Stimulated activated CD8-positive, alpha-beta memory T cell treated with anti-CD3 and anti-CD28 coated beads, Interleukin-2, amount 100 ng/mL, for 48 hours (primary cell): Measurements from ENCODE around the gene LMTK2.

ENCODE experiments used
- DNase-seq, 2 donors: peaks; one replicate each; pipeline ENCODE4 v3.0.0-alpha.2; 2020; ENCODE audit warnings: low read depth in 2 of 2

Gene LMTK2

DNA sequence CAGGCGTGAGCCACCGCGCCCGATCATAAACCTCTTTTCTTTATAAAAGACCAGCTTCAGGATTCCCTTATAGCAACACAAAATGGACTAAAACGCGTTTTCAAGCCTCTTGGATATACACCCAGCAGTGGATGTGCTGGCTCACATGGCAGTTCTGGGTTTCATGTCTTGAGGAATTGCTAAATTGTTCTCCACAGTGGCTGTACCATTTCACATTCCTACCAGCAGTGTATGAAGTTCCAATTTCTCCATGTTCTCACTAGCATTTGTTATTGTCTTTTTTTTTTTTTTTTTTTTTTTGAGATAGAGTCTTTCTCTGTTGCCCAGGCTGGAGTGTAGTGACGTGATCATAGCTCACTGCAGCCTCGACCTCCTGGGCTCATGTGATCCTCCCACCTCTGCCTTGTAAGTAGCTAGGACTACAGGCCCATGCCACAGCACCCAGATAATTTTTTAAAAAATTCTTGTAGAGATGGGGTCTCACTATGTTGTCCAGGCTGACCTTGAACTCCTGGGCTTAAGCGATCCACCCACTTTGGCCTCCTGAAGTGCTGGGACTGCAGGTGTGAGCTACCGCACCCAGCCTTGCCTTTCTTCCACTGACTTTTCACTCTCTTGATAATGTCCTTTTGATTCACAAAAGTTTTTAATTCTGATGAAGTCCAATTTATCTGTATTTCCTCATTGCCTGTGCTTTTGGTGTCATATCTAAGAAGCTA lies 127.9 kb downstream of the LMTK2 start:
- no peak for DNase-seq

DNA sequence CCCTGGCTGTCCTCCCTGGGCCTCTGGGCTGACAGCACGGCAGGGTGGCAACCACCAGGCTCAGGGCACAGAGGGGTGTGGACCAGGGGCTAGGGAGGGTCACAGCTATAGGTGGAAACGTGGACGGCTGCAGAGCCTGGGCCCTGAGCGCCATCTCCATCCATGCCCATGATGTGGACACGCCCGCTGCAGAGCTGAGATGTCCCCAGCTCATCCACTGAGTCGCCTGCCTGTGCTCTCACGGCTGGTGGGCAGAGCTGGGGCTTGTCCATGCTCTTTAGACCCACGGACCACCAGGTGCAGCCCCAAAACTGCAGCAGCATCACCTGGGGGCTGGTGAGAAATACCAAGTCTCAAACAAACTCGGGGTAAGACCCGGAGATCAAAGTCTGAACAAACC lies 129.2 kb downstream of the LMTK2 start:
- DNase-seq = no peak

DNA sequence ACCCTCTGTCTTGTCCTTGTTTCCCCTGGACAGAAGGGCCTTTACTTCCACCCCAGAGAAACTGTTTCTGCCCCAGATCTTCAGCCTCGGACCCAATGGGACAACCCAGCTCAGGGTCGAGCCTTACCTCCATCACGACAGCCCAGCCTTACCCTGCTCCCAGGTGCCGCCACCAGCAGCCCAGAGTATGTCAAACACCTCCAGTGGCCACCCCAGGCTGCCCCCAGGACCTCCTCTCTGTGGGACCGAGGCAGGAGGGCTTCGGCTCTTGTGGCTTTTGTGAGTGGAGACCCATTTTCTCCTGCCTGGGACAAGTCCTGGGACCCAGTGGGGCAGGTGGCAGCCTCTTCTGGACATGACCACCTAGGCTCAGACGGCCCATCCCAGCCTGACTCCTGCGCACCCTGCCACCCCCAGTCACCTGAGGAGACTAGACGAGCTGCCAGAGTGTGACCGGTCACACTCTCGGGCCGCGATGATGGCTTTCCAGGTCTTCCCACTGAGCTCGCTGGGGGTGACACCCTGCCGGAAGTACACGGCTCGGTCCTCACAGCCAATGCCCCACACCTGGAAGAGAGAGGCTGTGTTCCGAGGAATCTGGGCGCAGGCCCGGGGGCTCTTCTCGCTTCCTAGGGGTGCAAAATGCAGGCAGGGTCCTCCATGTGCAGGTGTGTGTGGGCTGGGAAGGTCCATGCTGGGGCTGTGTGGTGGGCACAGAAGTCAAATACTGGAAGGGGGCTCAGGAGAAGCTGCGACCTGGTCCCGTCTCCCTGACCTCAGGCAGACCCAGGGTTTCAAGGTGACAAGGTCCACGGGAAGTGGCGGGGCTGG lies 129.9 kb downstream of the LMTK2 start:
- no peak for DNase-seq

DNA sequence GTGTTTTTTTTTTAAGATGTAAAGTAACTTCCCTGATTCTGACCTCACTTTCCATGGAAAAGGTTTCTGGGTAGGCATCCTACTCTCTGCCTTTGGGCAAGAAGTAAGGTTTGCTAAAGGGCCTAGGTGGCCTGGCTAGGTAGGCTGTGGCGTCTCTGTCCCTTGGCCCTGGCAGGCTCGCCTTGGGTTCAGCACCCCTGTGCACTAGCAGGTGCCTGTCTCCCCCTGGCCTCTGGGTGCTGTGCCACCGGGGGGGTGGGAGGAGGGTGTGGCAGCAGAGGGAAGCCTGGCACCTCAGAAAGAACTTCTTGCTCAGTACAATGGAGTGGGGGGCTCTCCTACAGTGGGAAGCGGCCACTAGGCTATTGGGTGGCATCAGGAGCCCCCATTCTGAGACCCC lies 131.4 kb downstream of the LMTK2 start:
- no peak for DNase-seq

DNA sequence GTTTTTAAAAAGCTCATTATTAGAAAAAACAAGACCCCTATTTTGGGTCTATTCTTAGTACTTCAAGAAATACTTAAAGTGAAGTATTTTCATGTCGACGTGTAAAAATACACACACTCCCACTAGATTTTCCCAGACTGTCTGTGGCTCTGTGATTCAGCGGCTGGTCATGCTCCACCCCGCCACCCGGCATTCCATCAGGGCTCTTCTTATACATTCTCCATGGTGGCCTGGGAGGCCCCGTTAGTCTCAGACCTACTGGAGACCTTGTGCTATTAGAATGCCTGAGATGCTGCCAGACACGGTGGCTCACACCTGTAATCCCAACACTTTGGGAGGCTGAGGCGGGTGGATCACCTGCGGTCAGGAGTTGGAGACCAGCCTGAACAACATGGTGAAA lies 132.3 kb downstream of the LMTK2 start:
- no peak for DNase-seq

DNA sequence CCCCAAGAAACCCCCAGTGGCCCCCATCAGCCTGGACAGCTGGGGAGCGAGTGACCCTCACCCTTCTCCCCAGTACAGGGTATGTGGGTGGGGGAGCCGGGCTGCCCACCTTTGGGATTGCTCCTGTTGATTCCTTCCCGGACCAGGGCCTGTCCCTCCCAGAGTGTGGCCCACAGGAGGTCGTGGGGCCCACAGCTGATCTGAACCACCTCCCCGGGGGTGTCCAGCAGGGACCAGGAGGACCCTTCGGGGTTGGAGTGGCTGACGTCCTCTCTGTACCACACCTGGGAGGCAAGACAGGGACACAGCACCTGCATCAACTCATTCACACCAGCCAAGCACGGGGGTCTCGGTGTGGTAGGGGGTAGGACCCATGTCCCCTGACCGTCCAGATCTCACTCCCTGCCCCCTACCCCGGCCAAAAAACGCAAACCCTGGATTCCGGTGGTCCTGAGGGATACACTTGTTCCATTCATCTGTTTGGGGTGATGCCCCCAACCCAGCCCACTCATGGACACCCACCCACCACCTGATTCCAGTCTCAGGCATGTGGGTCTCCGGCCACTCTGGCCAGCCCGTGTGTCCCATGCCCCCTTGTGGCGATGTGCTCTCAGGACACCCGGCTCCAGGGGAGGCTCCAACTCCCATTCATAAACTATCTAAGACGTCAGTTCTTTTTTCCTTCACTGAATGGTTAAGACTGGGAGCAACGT lies 134.5 kb downstream of the LMTK2 start:
- no peak for DNase-seq

DNA sequence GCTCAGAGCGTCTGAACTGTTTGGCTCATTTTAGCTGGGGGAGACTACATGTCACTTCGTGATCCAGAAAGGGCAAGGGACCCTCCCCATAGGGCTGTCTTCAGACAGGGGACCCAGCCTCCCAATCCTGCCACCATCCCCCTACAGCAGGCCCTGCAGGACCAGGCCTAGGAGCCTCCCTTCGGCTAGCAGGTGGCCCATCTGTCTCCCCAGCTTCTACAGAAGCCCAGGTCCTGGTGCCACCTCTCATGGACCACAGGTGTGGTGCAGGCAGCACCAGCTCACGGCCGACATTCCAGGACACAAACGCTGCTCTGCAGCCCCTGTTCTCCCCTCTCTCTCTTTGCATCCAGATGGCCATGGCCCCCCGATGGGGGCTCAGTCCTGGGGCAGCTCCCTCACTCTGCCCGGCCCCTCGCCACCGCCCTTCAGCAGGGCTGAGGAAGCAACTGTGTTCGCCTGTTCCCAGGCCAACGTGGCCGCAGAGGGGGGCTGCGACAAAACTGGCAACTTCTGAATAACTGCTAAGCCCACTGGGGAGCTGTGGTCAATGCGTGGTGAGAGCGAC lies 135.1 kb downstream of the LMTK2 start:
- no peak for DNase-seq

DNA sequence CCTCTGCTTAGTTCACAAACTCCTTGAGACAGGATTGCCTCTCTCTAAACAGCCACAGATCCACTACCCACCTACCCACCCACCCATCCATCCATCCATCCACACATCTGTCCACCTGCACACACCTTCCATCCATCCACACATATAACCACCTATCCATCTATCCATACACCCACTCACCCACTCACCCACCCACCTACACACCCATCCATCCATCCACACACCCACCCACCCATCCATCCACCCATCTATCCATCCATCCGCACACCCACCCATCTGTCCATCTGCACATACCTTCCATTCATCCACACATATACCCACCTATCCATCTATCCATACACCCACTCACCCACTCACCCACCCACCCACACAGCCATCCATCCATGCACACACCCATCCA lies 135.7 kb downstream of the LMTK2 start:
- no peak for DNase-seq

DNA sequence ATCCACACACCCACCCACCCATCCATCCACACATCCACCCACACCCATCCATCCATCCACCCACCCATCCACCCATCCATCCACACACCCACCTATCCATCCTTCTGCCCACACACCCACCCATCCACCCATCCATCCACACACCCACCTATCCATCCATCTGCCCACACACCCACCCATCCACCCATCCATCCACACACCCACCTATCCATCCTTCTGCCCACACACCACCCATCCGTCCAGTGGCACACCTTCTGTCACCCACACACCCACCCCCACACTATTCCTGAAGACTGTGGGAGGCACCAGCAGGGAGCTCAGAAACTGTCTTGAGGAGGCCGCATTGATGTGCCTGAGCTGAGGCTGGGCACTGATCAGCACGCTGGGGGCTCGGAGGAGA lies 136.3 kb downstream of the LMTK2 start:
- no peak for DNase-seq

DNA sequence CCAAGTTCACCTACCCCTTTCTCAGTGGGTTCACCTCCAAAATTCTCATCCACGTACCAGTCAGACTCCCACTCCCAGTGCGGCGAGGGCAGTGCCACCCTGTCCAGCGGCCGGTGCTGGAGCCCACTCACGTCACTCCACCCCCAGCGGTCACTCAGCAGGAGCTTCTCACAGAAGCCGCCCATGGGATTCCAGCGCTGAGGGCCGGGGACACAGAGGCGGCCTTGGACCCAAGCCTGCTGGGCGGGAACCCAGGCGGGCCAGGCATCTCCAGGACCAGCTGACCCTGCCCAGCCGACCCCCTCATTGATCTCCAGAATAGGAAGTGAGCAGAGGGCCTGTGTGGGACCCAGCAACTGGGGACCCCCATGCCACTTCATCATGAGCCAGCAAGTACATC lies 138.2 kb downstream of the LMTK2 start:
- no peak for DNase-seq

DNA sequence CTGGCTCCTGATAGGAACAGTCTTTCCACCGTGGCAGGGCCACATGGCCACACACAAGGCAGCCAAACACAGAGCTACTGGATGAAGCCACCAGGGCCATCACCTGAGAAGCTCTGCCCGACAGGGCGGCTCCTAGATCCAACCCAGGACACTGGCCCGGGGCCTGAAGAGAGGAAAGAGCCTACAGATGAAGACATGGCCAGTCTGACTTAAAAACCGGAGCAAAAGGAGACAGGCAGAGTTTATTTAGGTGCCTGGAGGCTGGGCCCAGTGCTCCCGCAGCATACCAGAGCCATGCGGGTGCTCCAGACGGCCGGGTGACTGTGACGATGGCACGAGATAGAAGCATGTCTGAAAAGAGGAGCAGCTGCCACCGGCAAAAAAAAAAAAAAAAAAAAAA lies 141.5 kb downstream of the LMTK2 start:
- no peak for DNase-seq

DNA sequence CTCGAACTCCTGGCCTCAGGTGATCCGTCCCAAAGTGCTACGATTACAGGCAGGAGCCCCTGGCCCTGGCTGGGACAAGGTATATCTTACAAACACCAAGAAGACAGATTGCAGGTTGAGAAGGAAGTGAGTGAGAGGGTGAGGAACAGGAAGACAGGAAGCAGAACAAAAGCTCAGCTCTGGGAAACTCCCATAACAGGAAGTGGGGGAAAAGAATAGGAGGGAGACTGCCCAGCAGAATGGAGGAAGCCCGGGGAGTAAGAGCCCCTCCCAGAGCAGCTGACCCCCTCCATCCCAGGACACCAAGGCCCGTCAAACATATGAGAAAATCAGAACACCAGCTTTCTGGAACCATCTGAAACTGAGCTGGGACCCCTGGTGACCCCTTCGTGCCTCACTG lies 142.4 kb downstream of the LMTK2 start:
- DNase-seq = no peak

DNA sequence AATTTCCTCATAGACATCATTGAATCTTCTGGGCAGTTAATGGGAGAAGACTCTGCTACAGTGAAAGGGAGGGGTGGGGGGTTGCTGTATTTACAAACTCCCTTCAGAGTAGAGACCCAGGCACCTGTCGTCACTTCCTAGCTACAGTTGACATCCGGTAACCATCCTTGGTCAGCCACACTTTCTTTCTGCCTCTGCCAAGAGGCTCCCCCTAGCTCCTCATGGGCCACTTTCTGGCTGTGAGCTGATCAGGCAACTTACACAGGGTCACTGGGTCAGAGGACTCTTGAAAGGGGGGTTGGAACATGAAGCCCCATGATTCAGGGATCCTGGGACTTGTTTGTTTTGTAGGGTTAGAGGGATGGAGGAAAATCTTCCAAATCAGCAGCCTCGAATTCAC lies 144.1 kb downstream of the LMTK2 start:
- DNase-seq = peak; percentile 6 to 22

DNA sequence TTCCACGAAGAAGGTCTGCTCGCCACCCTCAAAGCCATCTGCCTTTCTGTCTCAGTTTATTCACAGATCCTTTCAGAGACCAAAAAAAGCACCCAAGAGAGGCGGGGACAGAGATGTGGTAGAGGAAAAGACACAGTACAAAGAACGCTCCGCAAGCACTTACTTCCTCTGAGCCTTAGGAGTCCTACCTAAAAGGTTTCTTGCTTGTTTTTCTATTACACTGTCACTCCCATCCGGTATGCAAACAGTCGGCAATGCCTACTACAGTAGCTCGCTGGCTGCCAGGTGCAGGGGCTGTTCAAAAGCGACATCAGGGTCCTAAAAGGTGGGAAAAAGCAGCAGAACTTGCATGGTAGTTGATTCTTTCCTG lies 144.6 kb downstream of the LMTK2 start:
- DNase-seq = no peak

DNA sequence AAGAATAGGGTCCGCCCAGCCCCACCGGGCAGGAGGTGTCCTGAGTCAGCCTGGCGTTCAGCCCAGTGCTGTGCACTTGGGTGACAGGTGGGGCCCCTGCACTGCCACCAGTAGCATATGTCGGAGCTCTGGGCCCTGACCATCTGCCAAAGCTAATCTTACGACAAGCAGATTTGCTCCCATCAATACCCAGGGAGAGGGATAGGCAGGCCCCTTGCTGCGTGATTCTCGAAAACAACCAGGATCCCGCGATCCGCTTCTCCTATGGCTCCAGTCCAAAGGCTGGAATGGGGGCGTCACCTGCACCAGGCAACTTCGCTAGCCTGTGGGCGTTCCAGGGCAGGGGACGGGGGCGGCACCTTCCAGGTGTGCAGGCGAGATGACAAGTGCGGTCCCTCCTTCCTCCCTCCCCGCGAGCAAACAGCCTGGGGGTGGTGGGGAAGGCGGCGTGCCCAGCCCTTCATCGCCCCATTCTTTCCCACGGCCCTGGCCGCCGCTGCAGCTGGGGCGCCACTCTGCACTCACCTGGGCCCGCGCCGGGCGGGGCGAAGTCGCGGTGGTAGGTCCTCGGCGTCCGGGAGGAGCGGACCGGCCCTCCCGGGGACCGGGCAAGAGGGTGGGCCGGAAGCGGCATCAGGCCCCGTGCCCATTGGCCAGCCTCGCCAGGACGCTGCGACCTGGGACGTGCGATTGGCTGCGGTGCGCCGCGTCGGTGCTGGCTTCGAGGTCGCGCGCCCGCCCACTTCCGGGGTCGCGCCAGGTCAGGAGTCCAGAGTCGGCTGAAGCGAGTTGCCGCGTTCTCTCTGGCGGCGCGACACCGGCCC lies 145.2 kb downstream of the LMTK2 start, which contains the start of gene TECPR1:
Gene TECPR1, minus strand, starts transcription at position 632 of the 824 bp plus-strand sequence. CDS start 6,086 bp downstream, outside the sequence.
- DNase-seq = peak; percentile 85 to 87

DNA sequence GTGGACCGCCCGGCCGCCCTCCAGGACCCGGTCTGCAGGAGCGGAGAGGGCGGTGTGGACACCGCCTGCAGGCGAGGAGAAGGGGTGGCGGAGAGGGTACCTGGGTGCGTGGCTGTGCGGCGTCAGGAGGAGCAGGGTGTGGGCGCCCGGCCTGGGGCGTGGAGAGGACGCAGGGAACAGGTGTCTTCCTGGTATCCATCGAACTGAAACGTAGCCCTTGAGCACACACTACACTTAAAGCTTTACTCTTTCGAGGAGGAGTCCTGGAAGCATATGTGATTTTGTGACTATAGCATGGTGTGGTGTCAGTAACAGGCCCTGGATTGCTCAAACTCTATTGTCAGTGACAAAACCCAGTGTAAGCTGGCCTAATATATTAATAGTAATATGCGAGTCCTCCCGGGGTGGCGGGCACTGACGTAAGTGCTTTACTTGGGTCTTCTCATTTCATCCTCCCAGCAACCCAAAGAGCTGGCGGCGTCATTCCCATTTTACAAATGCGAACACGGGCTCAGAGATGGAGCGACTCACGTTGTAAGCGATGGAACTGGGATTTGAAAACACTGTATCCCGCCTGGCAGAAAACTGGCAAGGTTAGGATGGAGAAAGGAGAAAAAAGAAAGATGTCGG lies 145.9 kb downstream of the LMTK2 start:
- no peak for DNase-seq

DNA sequence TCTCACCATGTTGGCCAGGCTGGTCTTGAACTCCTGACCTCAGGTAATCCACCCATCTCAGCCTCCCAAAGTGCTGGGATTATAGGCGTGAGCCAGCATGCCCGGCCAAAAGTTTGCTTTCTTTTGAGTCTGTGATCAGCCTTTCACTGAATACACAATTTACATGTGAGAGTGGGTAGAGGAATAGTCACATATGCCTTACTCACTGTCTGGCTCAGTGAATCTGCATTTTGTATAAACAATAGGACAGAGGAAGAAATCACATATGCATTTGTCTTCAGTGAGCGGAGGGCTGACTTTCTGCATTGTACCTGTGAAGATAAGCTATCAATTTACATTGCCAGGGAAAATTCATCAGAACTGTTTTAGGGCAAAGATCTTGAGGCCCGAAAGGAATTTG lies 147.9 kb downstream of the LMTK2 start:
- no peak for DNase-seq

DNA sequence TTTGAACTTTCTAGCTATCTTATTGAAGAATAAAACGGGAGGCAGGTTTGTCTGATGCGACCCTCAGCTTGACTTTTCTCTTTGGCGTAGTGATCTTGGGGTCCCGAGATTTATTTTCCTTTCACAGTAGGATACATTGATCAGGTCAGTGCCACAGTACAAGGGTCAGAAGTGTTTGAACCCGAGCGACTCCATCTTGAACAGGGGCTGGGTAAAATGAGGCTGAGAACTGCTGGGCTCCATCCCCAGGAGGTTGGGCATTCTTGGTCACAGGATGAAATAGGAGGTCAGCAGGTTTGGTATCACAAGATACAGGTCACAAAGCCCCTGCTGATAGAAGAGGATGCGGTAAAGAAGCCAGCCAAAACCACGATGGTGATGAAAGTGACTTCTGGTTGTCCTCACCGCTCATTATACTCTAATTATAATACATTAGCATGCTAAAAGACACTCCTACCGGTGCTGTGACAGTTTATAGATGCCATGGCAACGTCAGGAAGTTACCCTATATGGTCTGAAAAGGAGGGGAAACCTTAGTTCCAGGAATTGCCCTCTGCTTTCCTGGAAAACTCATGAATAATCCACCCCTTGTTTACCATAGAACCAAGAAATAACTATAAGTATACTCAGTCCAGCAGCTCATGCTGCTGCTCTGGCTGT lies 148.4 kb downstream of the LMTK2 start:
- no peak for DNase-seq

DNA sequence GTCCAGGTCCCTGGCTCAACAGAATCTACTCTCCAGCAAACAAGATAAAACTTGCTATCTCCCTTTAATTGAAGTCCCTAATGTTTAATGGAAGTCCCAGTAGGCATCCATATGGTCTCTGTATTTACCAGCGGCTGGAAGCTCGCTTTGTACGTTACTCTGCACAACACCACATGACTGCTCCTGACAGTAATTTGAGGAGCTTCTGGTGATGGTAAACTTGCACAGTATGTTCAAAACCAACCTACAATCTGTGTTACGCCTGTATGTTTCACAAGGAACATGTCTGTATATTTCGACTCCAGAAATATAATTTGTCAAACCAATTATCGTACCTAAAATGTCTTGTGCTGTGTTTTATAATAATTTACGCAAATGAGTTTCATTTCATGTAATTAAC lies 149.8 kb downstream of the LMTK2 start:
- DNase-seq = no peak

DNA sequence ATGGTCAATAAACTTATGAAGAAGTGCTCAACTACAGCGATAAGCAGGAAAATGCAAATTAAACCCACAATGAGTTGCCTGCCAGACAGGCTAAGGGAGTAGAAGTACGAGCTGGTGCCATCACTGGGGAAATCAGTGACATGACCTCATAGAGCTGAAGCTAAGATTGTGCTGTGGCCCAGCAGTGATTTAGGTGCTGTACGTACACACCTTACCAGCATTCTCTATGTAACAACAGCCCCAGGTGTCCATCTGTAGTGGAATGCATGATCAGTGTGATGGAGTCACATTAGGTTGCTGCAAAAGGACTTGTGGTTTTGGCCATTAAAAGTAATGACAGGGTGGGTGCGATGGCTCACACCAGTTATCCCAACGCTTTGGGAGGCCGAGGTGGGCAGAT lies 151.0 kb downstream of the LMTK2 start:
- no peak for DNase-seq
